DND-41 (cell line): Measurements from ENCODE around the gene DOCK4.

Source experiments
- ATAC-seq: fragments of 200-7000 bp; cut with Tn5 transposase; 3 replicates; pipeline ENCODE4 v1.9.1; 2021; ENCODE audit warnings: low read depth; ENCODE audit not compliant: insufficient read depth
- DNase-seq: peaks from one replicate; pipeline ENCODE4 v3.0.0-alpha.2; 2020
- H2AFZ ChIP-seq: 2 replicates; pipeline ENCODE4 v1.6.0; 2012; ENCODE audit warnings: low read depth, low read length
- H3K27ac ChIP-seq: 2 replicates; pipeline ENCODE4 v1.5.1; 2012; ENCODE audit warnings: low read length, inconsistent platforms
- H3K27me3 ChIP-seq: fragments of 200-600 bp; sonication (generic); 2 replicates; pipeline ENCODE4 v1.6.0; 2012; ENCODE audit warnings: low read length, mild to moderate bottlenecking, inconsistent platforms; ENCODE audit not compliant: insufficient read depth, poor library complexity
- H3K36me3 ChIP-seq: 2 replicates; pipeline ENCODE4 v1.5.1; 2012; ENCODE audit warnings: low read length, inconsistent platforms; ENCODE audit not compliant: insufficient read depth
- H3K4me1 ChIP-seq: 2 replicates; pipeline ENCODE4 v1.5.1; 2012; ENCODE audit warnings: mild to moderate bottlenecking, low read length; ENCODE audit not compliant: insufficient read depth
- H3K4me2 ChIP-seq: 2 replicates; pipeline ENCODE4 v1.6.0; 2012; ENCODE audit warnings: mild to moderate bottlenecking, moderate library complexity, low read length, inconsistent platforms; ENCODE audit not compliant: insufficient read depth
- H3K4me3 ChIP-seq, 2 experiments: fragments of 200-600 bp in 1 of 2; shearing (Covaris generic) in 1 of 2; 2 replicates each; pipeline ENCODE4 v1.5.1; 2012 to 2016; ENCODE audit warnings: inconsistent platforms in 2 of 2, low read length in 2 of 2, mild to moderate bottlenecking in 2 of 2, low read depth in 1 of 2, moderate library complexity in 1 of 2
- H3K79me2 ChIP-seq: 2 replicates; pipeline ENCODE4 v1.6.0; 2012; ENCODE audit warnings: low read length, inconsistent platforms; ENCODE audit not compliant: insufficient read depth
- H3K9ac ChIP-seq: 2 replicates; pipeline ENCODE4 v1.6.0; 2012; ENCODE audit warnings: low read depth, mild to moderate bottlenecking, inconsistent platforms, low read length, moderate library complexity
- H3K9me3 ChIP-seq: 2 replicates; pipeline ENCODE4 v1.5.1; 2012; ENCODE audit warnings: low read length, moderate library complexity, mild to moderate bottlenecking, inconsistent platforms; ENCODE audit not compliant: insufficient read depth, severe bottlenecking
- H4K20me1 ChIP-seq: 2 replicates; pipeline ENCODE4 v1.6.0; 2012; ENCODE audit warnings: low read length; ENCODE audit not compliant: insufficient read depth
- CTCF ChIP-seq: IDR thresholded peaks from 2 replicates; pipeline ENCODE4 v1.5.1; 2012; ENCODE audit warnings: borderline replicate concordance, low read length, moderate library complexity, mild to moderate bottlenecking; ENCODE audit not compliant: poor library complexity, severe bottlenecking; ENCODE audit errors: extremely low read depth
- EZH2 ChIP-seq: IDR thresholded peaks from 3 replicates; pipeline ENCODE4 v1.6.1; 2012; ENCODE audit warnings: borderline replicate concordance, low read depth, mild to moderate bottlenecking, moderate library complexity, low read length, inconsistent platforms; ENCODE audit not compliant: severe bottlenecking

DOCK4 gene

DNA sequence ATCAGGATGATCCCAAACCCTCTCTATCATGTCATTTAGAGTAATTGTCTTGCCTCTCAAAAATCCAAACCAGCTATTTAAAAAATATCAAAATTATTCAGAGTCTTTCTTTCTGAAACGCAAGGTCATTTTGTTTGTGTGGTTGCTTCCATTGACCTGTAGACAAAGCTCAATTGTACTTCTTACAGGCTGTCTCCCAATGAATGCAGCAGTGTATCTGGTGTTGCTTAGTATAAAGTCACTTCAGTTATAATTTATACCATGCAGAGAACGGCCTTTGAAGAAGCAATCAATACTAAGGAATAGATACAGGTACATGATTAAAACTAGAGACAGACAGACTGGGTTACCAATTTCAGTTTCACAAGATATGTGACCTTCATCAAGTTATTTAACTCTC, 80.9 kb downstream of the DOCK4 start:
- H3K27ac ChIP-seq = no peak overlapping the region
- no peaks in the 10 kb centered on the region for H3K9me3 ChIP-seq
- H3K79me2 ChIP-seq = no peaks in the 10 kb centered on the region
- H3K9ac ChIP-seq = no peak overlapping the region
- no peaks in the 10 kb centered on the region for H3K36me3 ChIP-seq
- H2AFZ ChIP-seq = no peak overlapping the region
- H3K4me2 ChIP-seq = no peak overlapping the region
- ATAC-seq (no peak), DNase-seq (no peak)
- no peak overlapping the region for H3K4me3 ChIP-seq
- no peaks in the 10 kb centered on the region for H3K27me3 ChIP-seq
- H3K4me1 ChIP-seq = no peaks in the 10 kb centered on the region
- H4K20me1 ChIP-seq = no peaks in the 10 kb centered on the region
- no peak for TF ChIP-seq CTCF
- no peak for TF ChIP-seq EZH2

DNA sequence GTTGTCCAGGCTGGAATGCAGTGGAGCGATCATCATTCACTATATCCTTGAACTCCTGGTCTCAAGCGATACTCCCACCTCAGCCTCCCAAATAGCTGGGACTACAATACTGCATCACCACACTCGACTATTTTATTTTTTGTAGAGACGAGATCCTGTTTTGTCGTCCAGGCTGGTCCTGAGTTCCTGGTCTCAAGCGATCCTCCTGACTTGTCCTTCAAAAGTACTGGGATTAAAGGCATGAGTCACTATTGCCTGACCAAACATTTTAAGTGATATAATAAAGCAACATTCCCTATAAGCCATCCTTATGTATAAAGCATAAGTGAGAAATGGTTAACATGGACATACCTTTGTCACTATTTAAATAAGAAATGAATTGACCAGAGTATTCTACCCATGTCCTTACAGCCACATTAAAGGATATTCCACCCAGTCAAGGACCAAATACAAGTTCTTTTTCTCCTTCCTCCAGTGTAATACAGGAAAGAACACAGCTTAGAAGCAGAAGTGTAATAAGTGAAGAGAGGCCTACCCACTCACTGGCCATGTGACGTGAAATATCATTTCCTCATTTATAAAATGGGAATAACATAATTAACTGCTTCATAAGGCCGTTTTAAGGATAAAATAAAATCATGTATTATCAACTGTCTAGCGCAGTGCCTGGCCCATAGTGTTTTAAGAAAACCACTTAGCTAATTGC, 82.0 kb downstream of the DOCK4 start:
- no peaks in the 10 kb centered on the region for H3K9me3 ChIP-seq
- DNase-seq (no peak), ATAC-seq (no peak)
- H3K4me3 ChIP-seq = no peak overlapping the region
- TF ChIP-seq CTCF (no peak), EZH2 (no peak)
- H3K27ac ChIP-seq = no peak overlapping the region
- no peaks in the 10 kb centered on the region for H3K79me2 ChIP-seq
- H3K9ac ChIP-seq = no peak overlapping the region
- no peaks in the 10 kb centered on the region for H3K36me3 ChIP-seq
- H4K20me1 ChIP-seq = no peaks in the 10 kb centered on the region
- no peak overlapping the region for H3K4me2 ChIP-seq
- H2AFZ ChIP-seq = no peak overlapping the region
- H3K4me1 ChIP-seq = no peaks in the 10 kb centered on the region
- H3K27me3 ChIP-seq = no peaks in the 10 kb centered on the region

GRCh38 chr7:112122798-112123197, 83.4 kb downstream of the DOCK4 start:
- TF ChIP-seq CTCF = no peak
- H3K79me2 ChIP-seq = no peaks in the 10 kb centered on the region
- no peak overlapping the region for H3K4me2 ChIP-seq
- no peak overlapping the region for H3K27ac ChIP-seq
- H3K36me3 ChIP-seq = no peaks in the 10 kb centered on the region
- no peak for DNase-seq
- no peak overlapping the region for H3K4me3 ChIP-seq
- no peak overlapping the region for H2AFZ ChIP-seq
- no peak for ATAC-seq
- H3K27me3 ChIP-seq = no peaks in the 10 kb centered on the region
- no peaks in the 10 kb centered on the region for H3K9me3 ChIP-seq
- H4K20me1 ChIP-seq = no peaks in the 10 kb centered on the region
- H3K9ac ChIP-seq = no peak overlapping the region
- H3K4me1 ChIP-seq = no peaks in the 10 kb centered on the region

- Histone ChIP-seq H3K27ac (no peak overlapping the region), H3K79me2 (no peaks in the 10 kb centered on the region), H3K4me3 (no peak overlapping the region), H3K9me3 (no peaks in the 10 kb centered on the region), H3K4me1 (no peaks in the 10 kb centered on the region), H3K9ac (no peak overlapping the region), H4K20me1 (no peaks in the 10 kb centered on the region), H3K36me3 (no peaks in the 10 kb centered on the region), H2AFZ (no peak overlapping the region), H3K4me2 (no peak overlapping the region), H3K27me3 (no peaks in the 10 kb centered on the region)
- ATAC-seq (peak; percentile 68; the same call in 2 of the 3 replicates), DNase-seq (no peak)
- no peak for TF ChIP-seq EZH2
- no peak for TF ChIP-seq CTCF
Measured at GRCh38 chr7:112122144-112122543, 84.1 kb downstream of the DOCK4 start.
